GM18873 (cell line): ENCODE measurements around the gene PAPPA2.
"Not testable (repeated sequence)": the region's sequence is repeated elsewhere in the genome, so short reads cannot be mapped to it uniquely, and the experiment has no call there.

ENCODE experiments used
- ATAC-seq: cut with Tn5 transposase; IDR thresholded peaks from one replicate; pipeline ENCODE4 v1.9.1; 2021; ENCODE audit warnings: mild to moderate bottlenecking, moderate library complexity, moderate number of reproducible peaks; ENCODE audit not compliant: unreplicated experiment, low FRiP score

PAPPA2 gene

GRCh38 chr1:176545034-176545639 is 82.2 kb downstream of the PAPPA2 start:
- no peak for ATAC-seq

DNA sequence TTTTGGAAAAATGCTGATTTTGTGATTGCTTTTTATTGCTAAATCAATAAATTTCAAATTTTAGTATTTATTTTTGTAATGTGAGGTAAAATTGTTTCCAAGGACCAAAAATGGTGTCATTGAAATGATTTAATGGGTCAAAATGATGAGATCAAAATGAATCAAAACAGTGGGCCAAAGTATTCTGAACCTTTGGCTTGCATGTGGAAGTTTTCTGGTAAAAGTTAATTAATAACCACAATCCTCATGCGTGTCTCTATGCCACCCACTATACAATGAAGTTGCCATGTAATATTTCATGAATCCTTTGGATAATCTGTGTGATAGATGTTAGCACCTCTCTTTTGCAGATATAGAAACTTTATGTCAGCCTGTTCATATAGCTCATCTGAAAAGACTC is 83.8 kb downstream of the PAPPA2 start:
- no peak for ATAC-seq

GRCh38 chr1:176551146-176551545 is 88.2 kb downstream of the PAPPA2 start:
- ATAC-seq, result no peak

GRCh38 chr1:176552217-176552991 is 89.4 kb downstream of the PAPPA2 start:
- no peak for ATAC-seq

GRCh38 chr1:176552999-176553398 is 90.0 kb downstream of the PAPPA2 start:
- ATAC-seq, result no peak

DNA sequence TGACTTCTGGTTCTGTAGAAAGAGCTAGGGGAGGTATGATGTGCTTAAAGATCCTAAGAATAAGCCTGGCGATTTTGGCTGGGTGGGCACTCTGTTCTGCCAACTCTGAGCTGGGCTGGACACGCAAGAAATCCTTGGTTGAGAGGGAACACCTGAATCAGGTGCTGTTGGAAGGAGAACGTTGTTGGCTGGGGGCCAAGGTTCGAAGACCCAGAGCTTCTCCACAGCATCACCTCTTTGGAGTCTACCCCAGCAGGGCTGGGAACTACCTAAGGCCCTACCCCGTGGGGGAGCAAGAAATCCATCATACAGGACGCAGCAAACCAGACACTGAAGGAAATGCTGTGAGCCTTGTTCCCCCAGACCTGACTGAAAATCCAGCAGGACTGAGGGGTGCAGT is 93.3 kb downstream of the PAPPA2 start:
- ATAC-seq, result no peak

DNA sequence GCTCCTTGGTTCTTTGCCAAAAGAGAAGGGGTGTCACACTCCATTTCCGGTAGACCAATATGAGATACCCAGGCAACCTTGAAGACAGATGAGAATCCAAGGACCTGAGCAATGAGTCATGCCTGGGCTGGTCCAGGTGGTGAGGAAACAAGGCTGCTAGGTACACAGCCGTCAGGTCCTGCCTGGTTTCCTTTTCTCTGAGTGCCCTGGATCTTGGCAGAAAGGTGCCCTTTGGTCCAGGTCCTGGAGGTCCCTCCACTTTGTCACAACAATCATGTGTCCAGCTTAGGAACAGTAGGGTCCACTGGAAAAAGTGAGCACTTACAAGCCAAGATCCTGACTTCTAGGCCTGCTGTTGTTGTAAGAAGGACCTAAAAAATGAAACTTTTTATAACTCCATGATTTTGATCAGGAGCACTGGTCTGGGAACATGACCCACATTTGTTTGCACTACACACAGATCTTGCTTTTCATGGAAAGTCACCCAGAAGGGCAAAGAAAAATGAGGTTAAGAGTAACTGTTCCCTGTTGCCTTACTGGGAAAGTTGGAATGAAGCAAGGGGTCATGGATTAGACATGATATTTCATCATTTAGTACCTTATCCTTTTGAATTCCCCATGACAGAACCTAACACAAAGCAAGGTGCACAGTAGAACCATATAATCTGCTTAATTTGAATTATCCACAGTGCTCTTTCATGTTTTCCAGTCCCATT is 94.7 kb downstream of the PAPPA2 start:
- ATAC-seq, result no peak

DNA sequence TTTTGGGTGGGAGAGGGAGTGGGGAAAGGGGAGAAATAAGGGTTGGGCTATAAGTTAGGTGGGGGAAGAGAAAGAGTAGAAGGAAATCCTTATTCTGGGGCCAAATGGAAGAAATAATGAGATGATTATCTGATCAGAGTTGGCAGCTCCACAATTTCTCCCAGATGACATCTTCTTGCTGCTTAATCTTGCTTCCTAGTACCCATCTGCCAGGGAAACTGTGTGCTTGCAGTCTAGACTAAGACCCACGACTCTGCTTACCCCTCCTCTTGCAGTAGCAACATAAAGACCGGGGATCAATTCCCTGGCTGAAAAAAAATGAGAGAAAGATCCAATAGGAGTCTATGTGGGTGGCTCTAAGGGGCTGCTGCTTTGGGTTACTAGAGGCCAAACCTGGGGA is 95.6 kb downstream of the PAPPA2 start:
- ATAC-seq, result no peak

DNA sequence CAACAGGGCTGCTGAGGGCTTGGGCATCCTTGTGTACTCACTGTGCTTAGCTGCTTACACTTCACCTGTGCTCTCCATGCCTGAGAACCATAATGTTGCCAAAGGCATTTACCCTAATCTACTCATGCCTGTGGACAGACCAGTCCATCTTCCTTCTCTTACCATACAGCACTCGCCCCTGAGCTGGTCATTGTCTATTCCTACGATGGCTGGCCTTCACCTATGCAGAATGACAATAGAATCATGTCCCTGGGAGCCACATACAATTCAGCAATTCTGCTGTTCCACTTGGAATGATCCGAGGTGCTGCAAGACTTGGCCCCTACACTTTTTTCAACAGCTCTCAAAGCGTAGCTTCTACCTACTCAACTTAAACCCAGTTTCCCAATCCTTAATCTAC is 96.5 kb downstream of the PAPPA2 start:
- no peak for ATAC-seq

DNA sequence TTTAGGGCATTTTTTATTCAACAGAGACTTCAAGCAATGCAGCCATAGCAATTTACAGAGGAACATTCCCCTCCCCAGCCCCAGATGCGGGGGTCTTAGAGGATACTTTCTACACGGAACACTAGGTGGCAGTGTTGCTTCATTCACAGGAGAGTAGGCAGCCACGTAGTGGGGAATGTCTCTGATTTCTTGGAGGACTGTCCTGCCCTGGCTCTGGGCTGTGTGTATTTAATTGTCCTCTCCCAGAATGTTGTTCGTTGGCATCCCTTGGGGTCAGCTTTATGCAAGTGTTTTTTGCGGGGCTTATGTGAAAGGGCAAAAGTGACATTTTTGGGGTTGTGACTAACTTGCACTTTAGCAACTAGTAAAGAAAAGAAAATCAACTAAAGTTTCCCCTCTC is 96.9 kb downstream of the PAPPA2 start:
- ATAC-seq, result no peak

- ATAC-seq, result no peak
Measured at GRCh38 chr1:176560681-176561080, 97.7 kb downstream of the PAPPA2 start.

- ATAC-seq, result not testable (repeated sequence)
Measured at GRCh38 chr1:176561761-176562160, 98.8 kb downstream of the PAPPA2 start.

- no peak for ATAC-seq
Measured at GRCh38 chr1:176566004-176566975, 103.3 kb downstream of the PAPPA2 start.

DNA sequence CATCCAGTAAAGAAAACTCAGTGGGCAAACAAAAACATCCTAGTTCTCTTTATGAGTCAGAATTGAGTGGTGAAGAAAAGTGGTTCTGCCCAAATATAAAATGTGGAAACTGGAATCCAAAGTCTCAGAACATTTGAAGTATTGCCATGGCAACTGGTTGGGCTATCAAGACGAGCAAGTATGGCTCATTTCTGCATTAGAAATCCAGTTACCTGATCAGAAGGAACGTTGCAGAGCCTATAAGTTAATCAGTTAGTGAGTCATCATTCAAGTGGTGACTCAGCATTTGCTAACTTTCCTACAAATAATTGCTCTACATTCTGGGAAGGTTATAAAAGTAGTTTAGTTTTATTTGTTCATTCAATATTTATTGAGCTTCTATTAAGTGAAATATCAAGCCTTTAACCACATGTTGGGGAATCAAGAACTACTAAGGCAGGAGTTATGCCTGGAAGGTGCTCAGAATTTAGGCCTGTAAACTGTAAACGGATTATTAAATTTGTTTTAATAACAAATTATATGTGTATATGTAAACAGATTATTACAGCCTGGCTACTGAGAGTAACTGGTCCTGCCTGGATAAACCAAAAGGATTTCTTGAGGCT is 104.3 kb downstream of the PAPPA2 start:
- no peak for ATAC-seq

DNA sequence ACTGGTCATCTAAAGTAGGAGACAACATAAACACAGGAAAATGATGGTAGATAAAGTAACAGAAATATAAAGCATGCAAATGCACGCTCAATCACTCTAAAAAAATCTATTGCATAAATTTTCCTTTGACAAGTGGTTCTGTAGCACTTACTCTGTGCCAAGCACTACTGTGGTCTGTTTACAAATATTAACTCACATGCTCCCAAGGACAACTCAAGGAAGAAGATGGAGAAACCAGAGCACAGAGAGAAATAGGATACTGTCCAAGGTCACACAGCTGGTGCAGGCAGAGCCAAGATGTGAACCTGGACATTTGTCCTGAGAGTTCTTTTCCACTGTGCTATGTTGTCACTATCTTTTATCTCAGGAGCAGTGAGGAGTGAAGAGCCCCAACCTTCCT is 105.2 kb downstream of the PAPPA2 start:
- no peak for ATAC-seq

DNA sequence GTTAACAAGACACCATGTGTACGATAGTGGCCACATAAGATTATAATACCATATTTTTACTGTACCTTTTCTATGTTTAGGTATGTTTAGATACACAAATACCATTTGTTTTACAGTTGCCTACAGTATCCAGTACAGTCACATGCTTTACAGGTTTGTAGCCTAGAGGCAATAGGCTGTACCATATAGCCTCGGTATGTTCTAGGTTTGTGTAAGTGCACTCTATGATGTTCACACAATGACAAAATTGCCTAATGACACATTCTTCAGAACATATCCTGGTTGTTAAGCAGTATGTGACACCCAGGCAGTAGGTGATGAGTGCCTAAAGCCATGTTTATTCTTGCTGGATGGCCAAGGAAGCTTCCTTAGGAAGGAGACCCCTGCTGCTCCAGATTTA is 111.8 kb downstream of the PAPPA2 start:
- ATAC-seq, result no peak

DNA sequence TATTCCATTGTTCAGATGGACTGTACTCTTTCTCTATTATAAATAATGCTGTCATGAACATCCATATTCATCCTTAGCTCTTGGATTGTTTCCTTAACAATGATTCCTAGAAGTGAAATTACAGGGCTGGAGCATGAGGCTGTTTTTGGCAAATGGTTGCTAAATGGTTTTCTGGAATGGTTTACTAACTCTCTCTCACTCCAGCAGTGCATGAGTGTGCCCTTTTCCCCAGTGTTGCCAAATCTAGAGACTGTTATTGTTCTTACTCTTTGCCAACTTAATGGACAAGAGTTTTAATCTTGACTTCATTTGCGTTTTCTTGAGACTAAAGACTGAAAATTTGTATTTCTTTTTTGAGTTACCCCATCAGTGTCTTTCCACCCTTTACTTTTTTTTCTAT is 113.0 kb downstream of the PAPPA2 start:
- no peak for ATAC-seq

DNA sequence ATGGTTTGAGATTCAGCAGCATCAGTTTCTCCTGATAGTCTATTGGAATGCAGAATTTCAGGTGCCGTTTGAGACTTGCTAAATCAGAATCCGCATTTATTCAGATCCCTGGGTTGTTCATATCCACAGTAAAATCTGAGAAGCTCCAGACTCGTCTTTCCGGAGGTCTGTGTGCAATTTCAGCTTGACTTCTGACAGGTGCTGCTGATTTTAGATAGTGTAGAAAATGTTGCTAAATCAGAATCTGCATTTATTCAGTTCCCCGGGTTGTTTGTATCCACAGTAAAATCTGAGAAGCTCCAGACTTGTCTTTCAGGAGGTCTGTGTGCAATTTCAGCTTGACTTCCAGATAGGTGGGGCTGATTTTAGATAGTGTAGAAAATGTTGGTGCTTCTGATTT is 113.7 kb downstream of the PAPPA2 start:
- no peak for ATAC-seq

DNA sequence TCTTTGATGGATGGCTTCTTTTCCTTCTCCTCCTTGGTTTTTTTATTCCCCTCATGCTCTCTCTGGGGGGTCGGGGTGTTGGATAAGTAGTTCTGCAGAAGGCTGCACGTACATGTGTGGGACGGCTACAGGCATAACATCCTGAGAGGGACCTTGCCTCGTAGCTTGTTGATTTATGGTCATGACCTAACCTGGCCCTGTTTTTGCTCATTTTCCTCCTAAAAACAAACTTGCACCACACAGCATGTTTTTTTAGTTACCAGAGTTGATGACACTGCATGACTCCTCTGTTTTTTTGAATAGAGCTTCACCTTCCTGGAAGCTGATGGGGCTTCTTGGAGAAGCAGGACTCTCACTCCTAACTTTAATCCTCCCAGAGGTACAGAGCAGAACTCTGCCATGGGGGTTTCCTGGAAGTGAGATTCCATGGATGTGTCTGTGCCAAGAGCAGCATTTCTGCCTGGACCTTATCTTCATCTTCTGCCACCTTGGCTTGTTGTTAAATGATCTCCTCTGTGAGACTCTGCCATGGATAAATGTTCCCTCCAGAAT is 114.7 kb downstream of the PAPPA2 start:
- ATAC-seq, result no peak

DNA sequence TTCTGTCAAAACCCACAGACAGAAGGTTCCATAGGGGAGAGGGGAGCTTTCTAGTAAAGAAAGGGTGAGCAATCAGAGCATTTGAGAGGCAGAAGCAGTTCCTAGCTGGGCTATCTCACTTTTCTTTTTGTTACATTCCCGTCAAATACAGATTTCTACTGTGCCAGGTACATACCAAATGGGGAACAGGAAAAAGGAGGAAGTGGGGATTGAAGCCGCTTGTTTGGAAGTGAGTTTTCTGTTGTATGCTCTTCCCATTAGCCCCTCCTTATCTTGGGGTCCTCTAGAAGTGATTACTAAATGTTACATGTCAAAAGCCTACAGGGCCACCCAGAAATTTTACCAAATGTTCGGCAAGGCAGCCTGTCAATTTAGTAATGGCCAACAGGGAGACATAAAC is 116.1 kb downstream of the PAPPA2 start:
- no peak for ATAC-seq
